ENCODE measurements around the gene PELI3.
"Not testable (repeated sequence)": the region's sequence is repeated elsewhere in the genome, so short reads cannot be mapped to it uniquely, and the experiment has no call there.

DNA sequence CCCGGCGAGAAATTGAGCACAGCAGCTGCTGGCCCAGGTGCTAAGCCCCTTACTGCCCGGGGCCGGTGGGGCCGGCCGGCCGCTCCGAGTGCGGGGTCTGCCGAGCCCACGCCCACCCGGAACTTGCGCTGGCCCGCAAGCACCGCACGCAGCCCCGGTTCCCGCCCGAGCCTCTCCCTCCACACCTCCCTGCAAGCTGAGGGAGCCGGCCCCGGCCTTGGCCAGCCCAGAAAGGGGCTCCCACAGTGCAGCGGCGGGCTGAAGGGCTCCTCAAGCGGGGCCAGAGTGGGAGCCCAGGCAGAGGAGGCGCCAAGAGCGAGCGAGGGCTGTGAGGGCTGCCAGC is 25.8 kb upstream of the PELI3 start:
- TF ChIP-seq, protein P1, sequence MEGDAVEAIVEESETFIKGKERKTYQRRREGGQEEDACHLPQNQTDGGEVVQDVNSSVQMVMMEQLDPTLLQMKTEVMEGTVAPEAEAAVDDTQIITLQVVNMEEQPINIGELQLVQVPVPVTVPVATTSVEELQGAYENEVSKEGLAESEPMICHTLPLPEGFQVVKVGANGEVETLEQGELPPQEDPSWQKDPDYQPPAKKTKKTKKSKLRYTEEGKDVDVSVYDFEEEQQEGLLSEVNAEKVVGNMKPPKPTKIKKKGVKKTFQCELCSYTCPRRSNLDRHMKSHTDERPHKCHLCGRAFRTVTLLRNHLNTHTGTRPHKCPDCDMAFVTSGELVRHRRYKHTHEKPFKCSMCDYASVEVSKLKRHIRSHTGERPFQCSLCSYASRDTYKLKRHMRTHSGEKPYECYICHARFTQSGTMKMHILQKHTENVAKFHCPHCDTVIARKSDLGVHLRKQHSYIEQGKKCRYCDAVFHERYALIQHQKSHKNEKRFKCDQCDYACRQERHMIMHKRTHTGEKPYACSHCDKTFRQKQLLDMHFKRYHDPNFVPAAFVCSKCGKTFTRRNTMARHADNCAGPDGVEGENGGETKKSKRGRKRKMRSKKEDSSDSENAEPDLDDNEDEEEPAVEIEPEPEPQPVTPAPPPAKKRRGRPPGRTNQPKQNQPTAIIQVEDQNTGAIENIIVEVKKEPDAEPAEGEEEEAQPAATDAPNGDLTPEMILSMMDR (conservative IDR thresholded peaks at IDR 0.05 in 1 of 2, IDR thresholded peaks at IDR 0.05 in 1 of 2; ENCODE audit: extremely low read depth in 1 of 2, insufficient read depth in 1 of 2, low read depth in 1 of 2, low read length in 2 of 2) = not testable (repeated sequence)
- not testable (repeated sequence) for TF ChIP-seq EZH2 (IDR thresholded peaks at IDR 0.05; ENCODE audit: borderline replicate concordance, low read length)
